CD4-positive, alpha-beta T cell treated with Interleukin-10 for 1 hour (primary cell): ENCODE results near the gene CYP2C18.
"Not testable (repeated sequence)": the region's sequence is repeated elsewhere in the genome, so short reads cannot be mapped to it uniquely, and the experiment has no call there.

Source experiments
- DNase-seq: peaks from one replicate; pipeline ENCODE4 v3.0.0-alpha.2; 2020

Gene CYP2C18

GRCh38 chr10:94683214-94684054 lies at the start of gene CYP2C18:
CYP2C18 (plus strand) TSS chr10:94683729; CDS start chr10:94683820, 91 bp downstream.
- no peak for DNase-seq

GRCh38 chr10:94638097-94638496 lies 45.4 kb upstream of the CYP2C18 start:
- DNase-seq = not testable (repeated sequence)

DNA sequence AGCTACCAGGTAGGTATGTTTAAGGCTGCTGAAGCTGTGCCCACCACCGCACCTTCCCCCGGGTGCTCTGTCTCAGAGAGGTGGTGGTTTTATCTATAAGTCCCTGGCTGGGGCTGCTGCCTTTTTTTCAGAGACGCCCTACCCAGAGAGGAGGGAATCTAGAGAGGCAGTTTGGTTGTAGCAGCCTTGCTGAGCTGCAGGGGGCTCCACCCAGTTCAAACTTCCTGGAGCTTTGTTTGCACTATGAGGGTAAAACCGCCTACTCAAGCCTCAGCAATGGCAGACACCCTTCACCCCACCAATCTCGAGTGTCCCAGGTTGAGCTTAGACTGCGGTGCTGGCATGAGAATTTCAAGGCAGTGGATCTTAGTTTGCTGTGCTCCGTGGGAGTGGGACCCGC lies 43.6 kb upstream of the CYP2C18 start:
- DNase-seq = no peak

- DNase-seq = no peak
These were observed 43.0 kb upstream of the CYP2C18 start for GRCh38 chr10:94640562-94640961.

DNA sequence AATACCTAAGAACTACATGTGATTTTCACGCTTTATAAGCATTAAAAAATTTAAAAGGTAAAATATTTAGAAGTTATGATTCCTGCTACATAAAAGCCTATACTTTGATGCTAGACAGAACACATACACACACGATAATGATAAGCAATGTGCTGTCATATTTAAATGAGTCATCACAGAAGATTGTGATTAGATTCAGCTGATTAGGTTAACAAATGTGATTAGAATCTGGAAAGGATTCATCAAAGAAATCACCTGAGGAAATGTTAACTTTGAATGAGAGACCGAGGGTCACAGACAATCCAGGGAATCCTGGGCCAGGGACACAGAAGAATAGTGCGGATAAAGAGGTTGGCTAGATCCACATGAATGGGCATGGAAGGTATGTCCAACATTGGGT lies 42.0 kb upstream of the CYP2C18 start:
- no peak for DNase-seq

- no peak for DNase-seq
These were observed 39.2 kb upstream of the CYP2C18 start for GRCh38 chr10:94644352-94644751.

- DNase-seq = no peak
These were observed 38.2 kb upstream of the CYP2C18 start for GRCh38 chr10:94645285-94645684.

DNA sequence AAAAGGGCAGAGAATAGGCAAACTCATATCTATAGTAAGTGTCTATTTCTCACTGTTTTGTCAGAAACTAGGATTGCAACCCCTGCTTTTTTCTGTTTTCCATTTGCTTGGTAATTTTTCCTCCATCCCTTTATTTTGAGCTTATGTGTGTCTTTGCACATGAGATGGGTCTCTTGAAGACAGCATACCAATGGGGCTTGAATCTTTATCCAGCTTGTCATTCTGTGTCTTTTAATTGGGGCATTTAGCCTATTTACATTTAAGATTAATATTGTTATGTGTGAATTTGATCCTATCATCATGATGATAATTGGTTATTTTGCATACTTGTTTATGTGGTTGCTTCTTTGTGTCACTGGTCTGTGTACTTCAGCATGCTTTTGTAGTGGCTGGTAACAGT lies 28.3 kb upstream of the CYP2C18 start:
- DNase-seq = not testable (repeated sequence)

DNA sequence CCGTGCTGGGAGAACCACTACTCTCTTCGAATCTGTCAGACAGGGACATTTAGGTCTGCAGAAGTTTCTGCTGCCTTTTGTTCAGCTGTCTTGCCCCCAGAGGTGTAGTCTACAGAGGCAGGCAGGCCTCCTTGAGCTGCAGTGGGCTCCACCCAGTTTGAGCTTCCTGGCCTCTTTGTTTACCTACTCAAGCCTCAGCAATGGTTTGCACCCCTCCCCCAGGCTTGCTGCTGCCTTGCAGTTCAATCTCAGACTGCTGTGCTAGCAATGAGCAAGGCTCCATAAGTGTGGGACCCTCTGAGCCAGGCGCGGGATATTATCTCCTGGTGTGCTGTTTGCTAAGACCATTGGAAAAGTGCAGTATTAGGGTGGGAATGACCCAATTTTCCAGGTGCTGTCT lies 20.5 kb upstream of the CYP2C18 start:
- DNase-seq = not testable (repeated sequence)

GRCh38 chr10:94666391-94667102 lies 17.0 kb upstream of the CYP2C18 start:
- no peak for DNase-seq

GRCh38 chr10:94673614-94674321 lies 9.8 kb upstream of the CYP2C18 start:
- no peak for DNase-seq

DNA sequence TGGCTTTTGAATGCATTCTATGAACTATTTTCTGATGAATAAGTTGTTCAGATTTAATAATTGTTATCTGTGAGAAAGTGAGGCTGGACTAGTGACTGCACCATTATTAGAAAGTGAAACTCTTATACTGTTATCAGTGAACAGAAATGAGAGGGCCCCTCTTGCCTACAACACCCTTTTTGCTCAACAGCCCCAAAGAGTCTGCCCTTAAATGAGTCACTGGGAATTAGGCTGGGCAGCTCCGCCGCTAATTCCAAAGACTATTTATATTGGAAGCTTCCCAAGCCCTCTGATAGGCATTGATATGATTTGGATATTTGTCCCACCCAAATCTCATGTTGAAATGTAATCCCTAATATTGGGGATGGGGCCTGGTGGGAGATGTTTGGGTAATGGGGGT lies 7.0 kb upstream of the CYP2C18 start:
- no peak for DNase-seq

DNA sequence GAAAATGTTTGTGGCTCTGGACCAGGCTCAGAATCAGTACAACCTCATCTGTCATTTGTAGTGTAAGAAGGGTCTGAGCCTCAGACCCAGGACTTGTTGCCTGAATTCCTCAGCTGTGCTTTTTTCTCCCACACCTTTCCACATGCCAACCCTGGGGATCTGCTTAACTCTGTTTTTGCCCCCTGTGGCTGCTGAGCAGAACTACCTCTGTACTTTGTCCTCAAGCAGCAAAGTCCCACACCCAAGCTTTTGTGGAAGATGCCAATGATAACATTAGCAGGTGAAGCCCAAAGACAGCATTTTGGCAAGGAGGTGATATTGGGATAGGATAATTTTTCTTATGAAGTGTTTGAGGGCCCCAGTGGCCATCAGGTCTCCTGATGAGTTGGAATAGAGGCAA lies 5.8 kb upstream of the CYP2C18 start:
- DNase-seq = no peak

- no peak for DNase-seq
These were observed 5.1 kb upstream of the CYP2C18 start for GRCh38 chr10:94678475-94678874.

DNA sequence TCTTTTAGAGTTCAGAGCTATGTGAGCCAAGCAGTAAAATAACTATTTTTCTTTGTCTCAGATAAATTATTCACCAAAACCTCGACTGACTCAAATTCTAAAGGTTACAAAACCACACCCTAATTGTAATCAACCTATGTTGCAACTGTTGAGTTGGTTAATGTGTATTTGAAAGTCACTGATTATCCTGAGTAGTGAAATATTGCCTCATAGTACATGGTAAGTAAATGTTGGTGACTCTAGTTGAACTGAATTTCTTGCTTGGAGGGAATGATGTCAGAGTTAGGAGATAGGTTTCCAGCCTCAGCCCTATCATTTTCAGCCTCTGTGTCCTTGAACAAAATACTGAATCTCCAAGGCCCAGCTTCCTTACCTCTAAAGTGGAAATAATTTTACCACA lies 3.0 kb upstream of the CYP2C18 start:
- DNase-seq = no peak

DNA sequence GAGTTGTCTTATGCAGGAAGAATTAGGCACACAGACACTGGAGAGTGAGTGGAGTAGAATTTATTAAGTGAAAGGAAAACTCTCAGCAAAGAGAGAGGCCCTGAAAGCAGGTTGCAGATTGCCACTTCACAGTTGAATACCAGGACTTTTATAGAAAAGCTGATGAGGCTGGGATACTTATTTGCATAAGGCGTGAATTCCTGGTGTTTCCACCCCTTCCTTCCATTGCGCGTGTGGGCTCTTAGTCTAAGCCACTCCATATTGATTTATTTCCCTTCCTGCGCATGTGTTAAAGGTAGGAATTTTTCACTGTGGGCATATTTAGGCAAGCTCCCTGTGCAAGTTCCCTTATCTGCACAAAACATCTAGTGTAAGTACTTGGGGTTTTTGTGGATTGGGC lies 893 bp upstream of the CYP2C18 start:
- DNase-seq = not testable (repeated sequence)

DNA sequence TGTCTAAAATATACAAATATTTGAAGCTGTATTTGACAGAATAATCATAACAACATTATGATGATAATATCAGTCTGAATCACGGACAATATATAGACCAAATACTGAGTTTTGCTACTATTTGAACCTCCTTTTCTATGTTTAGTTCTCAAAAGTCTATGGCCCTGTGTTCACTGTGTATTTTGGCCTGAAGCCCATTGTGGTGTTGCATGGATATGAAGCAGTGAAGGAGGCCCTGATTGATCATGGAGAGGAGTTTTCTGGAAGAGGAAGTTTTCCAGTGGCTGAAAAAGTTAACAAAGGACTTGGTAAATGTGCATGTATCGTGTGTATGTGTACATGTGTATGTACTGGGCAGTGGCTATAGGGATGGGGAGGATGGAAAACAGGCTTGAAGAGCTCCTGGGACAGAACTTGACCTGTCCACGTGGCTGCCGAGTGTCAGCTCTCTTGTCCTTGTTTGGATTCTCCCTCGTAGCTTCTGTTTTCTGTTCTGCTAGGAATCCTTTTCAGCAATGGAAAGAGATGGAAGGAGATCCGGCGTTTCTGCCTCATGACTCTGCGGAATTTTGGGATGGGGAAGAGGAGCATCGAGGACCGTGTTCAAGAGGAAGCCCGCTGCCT lies 4.2 kb downstream of the CYP2C18 start:
- DNase-seq = no peak

GRCh38 chr10:94706089-94706488 lies 22.6 kb downstream of the CYP2C18 start:
- no peak for DNase-seq

DNA sequence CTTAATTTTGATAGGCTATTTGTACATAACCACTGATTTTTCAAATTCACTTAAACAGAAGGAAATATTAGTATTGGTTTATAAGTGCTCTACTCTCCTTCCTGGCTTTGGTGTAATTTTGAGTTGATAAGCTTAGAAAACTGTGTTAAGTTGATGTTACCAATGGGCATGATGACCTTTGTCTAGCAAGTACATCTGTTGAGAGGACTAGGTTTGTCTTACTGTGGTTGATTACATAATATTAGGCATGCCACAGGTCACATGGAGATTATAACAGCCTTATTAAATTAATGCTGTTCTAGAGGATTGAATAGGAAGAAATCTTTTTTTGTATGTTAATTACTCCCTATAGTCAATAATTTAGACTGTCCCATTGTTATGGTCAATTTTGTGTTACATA lies 27.0 kb downstream of the CYP2C18 start:
- DNase-seq = no peak

DNA sequence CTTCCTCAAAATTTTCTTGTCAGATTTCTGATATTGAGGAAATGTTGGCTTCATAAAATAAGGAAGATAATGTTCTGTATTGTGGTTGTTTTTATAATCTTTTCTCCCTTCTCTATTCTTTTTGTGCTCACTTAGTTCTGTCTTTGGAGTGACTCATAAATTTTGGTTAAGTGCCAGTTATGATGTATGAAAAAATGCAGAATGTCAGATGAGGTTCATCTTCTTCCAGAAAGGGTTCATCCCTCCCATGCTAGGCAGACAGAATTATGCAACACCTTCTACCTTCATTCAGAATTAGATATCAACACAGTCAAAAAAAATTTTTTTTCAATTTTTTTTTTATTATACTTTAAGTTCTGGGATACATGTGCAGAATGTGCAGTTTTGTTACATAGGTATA lies 42.3 kb downstream of the CYP2C18 start:
- DNase-seq = no peak

DNA sequence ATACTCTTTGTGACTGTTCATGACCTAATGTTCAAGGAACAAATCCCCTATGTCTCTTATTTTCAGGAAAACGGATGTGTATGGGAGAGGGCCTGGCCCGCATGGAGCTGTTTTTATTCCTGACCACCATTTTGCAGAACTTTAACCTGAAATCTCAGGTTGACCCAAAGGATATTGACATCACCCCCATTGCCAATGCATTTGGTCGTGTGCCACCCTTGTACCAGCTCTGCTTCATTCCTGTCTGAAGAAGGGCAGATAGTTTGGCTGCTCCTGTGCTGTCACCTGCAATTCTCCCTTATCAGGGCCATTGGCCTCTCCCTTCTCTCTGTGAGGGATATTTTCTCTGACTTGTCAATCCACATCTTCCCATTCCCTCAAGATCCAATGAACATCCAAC lies 51.7 kb downstream of the CYP2C18 start:
- no peak for DNase-seq

DNA sequence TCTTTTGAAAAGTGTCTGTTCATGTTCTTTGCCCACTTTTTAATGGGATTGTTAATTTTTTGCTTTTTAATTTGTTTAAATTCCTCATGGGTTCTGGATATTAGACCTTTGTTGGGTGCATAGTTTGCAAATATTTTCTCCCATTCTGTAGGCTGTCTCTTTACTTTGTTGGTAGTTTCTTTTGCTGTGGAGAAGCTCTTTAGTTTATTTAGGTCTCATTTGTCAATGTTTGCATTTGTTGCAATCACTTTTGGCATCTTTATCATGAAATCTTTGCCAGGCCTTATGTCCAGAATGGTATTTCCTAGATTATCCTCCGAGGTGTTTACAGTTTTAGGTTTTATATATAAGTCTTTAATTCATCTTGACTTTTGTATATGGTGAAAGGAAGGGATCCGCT lies 55.1 kb downstream of the CYP2C18 start:
- no peak for DNase-seq

DNA sequence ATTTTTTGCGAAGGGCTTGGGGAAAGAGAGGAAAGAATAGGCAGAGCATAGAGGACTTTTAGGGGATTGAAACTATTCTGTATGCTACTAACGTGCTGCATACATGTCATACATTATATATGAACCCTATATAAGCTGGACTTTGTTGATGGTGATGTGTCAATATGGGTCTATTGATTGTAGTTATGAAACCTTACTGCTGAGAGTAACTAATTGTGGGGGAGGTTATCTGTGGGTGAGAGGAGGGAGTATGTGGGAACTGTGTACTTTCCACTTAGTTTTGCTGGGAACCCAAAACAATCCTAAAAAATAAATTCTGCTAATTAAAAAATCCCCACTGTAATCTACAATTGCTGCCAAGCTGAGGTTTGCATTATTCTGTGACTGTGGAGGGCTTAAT lies 63.6 kb downstream of the CYP2C18 start:
- DNase-seq = no peak
